Endometrial microvascular endothelial cells (primary cell): ENCODE data around the gene ZNF512B. TPM values are rescaled to one million over a fixed set of nuclear protein-coding genes. Genes with fewer than 3 reads are reported as not detected.
"Not testable (repeated sequence)": the region's sequence is repeated elsewhere in the genome, so short reads cannot be mapped to it uniquely, and the experiment has no call there.

Experiments used
- in situ Hi-C: cut with HindIII; loops from 2 replicates; pipeline ENCODE4 v1.10.0; 2017; ENCODE audit warnings: low sequenced_read_pairs, low pct_unique_long_range_greater_than_20kb; ENCODE audit errors: inconsistent ontology term
- total RNA-seq: library from RNA; depleted of rRNA; stranded (reverse); fragments of >200 nt; gene quantifications from one replicate; pipeline ENCODE4 v1.2.3, GENCODE V29; 2015; ENCODE audit errors: inconsistent ontology term

Gene ZNF512B, protein sequence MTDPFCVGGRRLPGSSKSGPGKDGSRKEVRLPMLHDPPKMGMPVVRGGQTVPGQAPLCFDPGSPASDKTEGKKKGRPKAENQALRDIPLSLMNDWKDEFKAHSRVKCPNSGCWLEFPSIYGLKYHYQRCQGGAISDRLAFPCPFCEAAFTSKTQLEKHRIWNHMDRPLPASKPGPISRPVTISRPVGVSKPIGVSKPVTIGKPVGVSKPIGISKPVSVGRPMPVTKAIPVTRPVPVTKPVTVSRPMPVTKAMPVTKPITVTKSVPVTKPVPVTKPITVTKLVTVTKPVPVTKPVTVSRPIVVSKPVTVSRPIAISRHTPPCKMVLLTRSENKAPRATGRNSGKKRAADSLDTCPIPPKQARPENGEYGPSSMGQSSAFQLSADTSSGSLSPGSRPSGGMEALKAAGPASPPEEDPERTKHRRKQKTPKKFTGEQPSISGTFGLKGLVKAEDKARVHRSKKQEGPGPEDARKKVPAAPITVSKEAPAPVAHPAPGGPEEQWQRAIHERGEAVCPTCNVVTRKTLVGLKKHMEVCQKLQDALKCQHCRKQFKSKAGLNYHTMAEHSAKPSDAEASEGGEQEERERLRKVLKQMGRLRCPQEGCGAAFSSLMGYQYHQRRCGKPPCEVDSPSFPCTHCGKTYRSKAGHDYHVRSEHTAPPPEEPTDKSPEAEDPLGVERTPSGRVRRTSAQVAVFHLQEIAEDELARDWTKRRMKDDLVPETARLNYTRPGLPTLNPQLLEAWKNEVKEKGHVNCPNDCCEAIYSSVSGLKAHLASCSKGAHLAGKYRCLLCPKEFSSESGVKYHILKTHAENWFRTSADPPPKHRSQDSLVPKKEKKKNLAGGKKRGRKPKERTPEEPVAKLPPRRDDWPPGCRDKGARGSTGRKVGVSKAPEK
- 18.3 TPM for total RNA-seq

DNA sequence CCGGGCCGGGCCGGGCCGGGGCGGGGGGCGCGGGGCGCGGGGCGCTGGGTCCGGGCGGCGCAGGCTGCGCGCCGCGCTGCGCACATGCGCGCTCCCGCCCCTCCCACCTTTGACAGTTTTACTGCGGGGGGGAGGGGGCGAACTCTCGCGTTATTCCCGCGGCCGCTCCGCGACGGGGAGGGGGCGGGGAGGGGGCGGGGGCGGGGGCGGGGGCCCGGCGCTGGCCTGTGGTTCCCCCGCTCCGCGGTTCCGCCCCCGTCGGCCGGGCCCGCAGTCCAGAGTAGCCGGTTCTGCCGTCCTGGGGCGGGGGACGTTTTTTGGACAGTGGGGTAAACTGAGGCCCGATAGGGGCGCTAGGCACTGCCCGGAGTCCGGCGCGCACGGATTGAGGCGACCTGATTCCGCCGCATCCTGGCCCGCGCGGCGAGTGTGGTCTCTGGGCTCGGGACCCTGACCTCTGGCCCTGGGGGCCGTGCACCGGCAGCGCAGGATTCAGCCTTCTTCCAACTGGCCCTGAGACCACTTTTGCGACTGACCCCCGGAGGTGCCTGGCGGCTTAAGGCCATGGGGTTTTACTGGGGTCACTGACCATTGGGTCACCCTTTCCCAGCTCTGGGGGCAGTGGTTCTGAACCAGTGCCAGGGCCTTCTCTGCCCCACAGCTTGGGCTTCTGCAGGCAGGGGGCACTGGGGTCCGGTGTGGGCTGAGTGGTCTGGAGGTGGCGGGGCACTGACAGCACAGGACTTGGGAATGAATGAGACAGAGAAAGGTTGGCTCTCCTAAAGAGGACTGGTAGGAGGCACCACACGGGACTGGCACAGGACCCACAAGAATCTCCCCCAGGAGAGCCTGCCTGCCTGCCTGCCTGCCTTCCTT is at the start of gene ZNF512B:
Gene ZNF512B (minus strand): TSS at position 93 of the 876 bp plus-strand sequence. CDS start 1,980 bp downstream, outside the sequence.
- in situ Hi-C loops: no loop called here

DNA sequence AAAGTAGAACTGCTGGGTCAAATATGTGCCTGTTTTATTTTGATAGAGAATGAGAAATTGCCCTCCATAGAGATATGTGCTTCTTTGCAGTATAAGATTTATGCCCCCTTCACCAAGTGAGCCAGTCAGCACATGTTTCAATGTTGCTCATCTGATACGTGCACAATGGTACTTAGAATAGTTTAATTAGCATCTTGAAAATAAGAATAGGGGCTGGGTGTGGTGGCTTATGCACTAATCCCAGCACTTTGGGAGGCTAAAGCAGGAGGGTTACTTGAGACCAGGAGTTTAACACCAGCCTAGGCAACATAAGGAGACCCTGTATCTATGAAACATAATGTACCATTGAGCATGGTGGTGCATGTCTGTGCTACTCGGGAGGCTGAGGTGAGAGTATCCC is 45.9 kb upstream of the ZNF512B start:
- in situ Hi-C loops: no loop called here

DNA sequence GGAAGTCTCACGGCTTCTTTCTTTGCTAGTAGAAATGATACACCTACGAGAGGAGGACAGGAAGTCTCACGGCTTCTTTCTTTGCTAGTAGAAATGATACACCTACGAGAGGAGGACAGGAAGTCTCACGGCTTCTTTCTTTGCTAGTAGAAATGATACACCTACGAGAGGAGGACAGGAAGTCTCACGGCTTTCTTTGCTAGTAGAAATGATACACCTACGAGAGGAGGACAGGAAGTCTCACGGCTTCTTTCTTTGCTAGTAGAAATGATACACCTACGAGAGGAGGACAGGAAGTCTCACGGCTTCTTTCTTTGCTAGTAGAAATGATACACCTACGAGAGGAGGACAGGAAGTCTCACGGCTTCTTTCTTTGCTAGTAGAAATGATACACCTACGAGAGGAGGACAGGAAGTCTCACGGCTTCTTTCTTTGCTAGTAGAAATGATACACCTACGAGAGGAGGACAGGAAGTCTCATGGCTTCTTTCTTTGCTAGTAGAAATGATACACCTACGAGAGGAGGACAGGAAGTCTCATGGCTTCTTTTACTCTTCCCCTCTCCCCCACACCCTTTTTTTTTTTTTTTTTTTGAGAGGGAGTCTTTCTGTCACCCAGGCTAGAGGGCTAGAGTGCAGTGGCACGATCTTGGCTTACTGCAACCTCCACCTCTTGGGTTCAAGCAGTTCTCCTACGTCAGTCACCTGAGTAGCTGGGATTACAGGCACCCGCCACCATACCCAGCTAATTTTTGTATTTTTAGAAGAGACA is 42.8 kb upstream of the ZNF512B start:
- in situ Hi-C loops: not testable (repeated sequence)

DNA sequence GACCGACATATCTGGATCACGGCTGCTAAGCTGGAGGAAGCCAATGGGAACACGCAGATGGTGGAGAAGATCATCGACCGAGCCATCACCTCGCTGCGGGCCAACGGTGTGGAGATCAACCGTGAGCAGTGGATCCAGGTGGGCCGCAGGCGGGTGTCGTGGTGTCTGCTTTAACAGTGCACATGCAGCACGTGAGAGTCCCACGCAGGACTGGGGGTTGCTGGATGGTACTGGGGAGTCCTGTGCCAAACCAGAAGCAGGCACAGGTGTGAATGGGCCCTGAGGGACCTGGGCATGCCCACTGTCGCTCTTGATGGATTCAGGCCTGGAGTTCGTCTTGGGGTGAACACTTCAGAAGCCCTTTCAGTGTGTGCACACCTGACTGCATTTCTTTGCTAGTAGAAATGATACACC is 41.6 kb upstream of the ZNF512B start:
- in situ Hi-C loops: no loop called here

DNA sequence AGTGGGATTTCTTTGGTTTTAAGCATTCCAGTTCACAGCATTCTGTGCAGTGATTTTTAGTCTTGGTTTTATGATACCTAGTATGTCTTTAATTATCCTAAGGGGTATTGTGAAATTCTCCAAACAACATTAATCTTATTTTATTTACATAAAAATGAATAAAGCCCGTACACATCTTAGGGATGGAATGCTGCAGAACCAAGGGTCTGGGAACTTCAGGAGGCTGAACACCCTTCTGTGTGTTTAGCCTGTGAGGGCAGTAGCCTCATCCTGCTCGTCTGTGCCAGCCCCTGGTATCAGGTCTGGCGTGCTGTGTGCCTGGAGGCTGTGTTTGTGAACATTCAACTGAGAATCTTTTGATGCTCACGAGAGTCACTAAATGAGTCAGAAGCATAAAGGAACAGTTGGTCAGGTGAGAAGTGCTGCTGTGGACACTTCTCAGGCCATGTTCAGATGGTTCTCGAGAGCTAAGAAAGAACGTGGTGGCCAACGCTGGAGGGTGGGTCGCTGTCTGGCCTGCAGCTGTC is 41.0 kb upstream of the ZNF512B start:
- in situ Hi-C loops: no loop called here

DNA sequence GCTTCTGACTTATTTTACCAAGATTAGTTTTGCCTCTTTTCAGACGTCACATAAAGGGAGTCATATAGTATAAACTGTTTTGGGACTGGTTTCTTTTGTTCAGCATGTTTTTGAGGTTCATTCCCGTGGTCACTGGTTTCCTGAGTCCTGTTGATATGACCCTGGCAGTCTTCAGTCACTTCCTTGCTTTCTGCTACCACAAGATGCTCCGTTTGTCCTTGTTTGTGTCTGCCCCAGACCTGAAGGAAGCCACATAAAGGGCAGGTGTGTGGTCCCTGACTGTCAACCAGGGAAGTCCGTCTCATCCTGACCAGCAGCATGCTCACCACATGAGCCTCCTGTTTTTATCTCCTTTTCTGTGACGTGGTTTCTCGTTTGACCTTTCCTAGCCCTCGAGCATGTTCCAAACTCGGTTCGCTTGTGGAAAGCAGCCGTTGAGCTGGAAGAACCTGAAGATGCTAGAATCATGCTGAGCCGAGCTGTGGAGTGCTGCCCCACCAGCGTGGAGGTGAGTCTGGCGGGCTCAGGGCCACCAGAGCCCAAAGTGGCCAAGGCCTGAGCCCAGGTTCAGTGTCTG is 40.2 kb upstream of the ZNF512B start:
- in situ Hi-C loops: no loop called here

DNA sequence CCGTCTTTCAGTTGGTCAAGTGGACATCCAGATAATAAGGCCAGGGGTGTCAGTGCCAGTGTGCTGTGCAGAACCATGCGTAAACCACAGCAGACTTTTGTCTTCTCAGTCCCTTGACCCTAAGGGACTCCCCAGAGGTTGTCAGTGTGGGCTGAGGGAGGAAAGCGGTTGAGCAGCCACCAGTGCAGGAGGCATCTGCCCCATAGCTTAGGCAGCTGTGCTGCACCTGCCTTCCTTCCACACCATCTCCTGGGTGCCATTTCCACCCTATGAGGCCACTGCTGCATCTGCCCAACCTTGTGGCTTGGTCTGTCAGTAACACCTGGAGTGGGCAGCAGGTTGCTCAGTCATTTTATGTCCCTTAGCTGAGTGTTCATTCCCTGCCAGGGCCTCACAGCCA is 37.2 kb upstream of the ZNF512B start:
- in situ Hi-C loops: no loop called here

DNA sequence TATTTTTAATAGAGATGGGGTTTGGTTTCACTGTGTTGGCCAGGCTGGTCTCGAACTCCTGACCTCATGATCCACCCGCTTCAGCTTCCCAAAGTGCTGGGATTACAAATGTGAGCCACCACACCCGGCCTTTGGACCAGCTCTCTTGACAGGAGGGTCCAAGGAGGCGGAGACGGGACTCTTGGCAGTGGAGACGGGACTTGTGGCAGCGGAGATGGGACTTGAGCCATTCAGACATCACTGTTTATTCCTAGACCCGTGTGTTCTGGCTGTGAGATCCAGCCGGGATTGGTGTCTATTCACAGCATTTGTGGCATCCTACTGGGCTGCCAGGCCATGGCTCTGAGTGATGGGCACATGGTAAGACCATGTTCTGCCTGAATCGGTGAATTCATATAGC is 36.8 kb upstream of the ZNF512B start:
- in situ Hi-C loops: no loop called here

DNA sequence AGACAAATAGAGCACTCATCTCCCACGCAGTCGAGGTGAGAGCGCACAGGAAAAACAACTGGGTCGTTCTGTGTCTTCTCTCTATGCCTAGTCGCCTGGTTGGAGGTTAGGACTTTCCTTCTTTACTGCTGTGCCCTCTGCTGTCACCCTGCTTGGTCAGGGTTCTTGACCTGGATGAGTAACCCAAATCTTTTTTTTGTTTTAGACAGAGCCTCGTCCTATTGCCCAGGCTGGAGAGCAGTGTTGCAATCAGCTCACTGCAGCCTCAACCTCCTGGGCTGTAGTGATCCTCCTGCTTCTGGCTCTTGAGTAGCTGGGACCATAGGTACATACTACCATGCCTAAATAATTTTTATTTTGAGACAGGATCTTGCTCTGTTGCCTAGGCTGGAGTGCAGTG is 35.7 kb upstream of the ZNF512B start:
- in situ Hi-C loops: no loop called here

DNA sequence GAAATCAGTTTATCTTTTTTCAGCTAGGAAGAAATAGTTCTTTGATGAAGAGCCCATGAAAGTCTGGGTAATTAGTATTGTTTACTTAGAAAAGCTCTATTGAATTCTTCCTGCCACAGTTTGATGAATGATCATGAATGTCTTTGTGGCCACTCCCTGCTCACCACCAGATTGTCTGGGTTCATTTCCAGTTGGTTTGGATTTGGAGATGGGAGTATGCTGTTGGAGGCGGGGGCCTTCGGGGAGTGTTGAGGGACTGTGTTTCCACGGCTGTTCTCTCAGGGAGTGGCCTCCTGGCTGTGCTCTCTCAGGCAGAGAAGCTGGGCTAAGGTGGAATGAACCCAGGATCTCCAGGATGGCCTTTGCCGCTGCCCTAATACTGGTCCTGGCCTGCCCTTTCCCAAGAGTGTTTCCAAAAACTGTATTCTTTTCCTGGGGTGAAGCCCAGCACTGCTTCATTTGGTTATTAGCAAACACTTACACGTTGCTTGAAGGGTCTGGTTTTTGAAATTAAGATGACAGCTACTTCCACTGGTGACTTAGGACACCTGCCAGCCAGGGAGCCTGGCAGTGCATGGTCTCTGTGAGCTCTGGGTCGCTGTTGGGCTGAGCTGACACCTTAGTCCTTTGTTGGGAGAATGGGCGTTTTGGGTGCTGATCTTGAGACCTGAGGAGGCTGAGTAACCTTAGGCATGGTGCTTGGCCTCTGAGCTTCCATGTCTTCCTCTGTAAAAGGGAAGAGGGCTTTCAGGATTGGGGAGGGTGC is 34.4 kb upstream of the ZNF512B start:
- in situ Hi-C loops: no loop called here

DNA sequence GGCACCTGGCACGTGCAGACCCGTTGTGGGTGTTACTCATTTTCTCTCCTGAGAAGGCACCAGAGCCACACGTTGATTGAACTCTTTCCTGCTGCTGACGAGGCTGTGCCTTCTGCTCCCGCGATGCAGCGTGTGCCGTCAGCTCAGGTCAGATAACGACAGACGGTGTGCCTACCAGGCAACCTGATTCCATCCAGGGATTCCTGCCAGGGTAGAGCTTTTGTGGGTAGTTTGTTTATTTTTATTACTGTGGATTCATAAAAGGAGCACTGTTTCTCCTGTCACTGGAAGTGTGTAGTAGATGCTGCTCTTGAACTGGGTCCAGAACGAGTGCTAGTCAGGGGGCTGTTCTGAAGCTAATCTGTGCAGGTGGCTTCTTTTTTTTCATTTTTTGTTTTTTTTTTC is 31.9 kb upstream of the ZNF512B start:
- in situ Hi-C loops: no loop called here

DNA sequence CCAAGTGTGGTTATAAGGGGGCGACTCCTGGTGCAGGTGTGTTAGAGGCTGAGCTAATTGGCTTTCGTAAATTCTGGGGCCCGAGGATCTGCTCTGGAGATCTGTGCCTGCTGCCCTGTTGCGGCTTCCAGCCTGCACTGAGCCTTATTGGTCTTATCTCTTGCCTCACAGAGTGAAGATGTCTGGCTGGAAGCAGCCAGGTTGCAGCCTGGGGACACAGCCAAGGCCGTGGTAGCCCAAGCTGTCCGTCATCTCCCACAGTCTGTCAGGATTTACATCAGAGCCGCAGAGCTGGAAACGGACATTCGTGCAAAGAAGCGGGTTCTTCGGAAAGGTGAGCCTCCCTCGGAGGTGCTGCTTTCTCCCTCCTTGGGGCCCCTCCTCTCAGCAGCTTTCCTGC is 31.2 kb upstream of the ZNF512B start:
- in situ Hi-C loops: no loop called here

DNA sequence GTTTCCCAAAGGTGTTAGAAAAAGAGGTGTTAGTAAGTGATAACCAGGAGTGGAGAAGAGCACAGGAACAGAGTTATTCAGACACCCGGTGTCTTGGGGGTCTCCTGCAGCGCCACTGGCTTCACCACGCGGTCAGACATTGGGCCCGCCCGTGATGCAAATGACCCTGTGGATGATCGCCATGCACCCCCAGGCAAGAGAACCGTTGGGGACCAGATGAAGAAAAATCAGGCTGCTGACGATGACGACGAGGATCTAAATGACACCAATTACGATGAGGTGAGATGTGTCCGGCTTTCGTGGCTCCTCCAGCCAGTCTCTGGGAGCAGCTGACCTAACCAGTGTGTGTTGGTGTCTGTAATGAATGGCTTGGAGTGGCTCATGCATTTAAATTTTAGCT is 13.2 kb upstream of the ZNF512B start:
- in situ Hi-C loops: no loop called here

DNA sequence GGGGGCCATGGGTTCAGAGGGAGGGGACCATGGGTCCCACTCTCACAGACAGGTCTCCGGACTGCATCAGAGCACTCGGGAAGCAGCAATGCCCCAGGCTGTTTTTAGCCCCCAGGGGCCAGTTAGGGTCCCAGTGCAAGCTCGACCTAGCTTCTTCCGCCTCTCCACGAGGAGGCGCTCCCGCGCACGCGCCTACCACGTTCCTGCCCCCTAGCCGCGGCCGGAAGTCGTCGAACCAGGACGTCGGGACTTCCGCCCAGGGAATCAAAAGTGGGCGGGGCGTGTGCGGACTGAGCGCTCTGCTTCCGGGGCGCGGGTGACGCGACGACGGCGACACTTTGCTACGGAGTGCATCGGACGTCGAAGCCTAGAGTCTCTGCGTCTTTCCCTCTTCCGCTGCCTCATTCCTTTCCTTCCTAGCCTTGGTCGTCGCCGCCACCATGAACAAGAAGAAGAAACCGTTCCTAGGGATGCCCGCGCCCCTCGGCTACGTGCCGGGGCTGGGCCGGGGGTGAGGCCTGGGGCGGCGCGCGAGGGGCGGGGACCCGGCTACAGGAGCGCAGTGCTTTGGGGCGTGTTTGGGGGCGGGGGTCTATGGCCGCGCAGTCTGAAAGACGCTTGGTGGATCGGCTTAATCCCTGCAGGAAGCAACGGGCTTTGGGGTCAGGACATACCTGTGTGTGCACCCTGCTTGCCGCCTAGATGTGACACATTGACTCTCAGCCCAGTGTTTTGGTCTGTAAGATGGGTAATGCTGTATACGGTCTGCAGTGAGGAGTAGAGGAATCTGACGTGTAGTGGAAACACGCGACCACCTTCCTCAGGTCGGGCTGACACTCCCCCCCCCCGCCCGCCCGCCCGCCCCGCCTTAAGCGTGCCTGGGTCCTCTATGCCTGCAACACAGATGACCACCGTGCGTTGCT is 11.3 kb upstream of the ZNF512B start, which contains the start of gene PRPF6:
Gene PRPF6 (plus strand): TSS at position 327 of the 923 bp plus-strand sequence. CDS start 114 bp downstream, at position 441.
- in situ Hi-C loops: no loop called here

DNA sequence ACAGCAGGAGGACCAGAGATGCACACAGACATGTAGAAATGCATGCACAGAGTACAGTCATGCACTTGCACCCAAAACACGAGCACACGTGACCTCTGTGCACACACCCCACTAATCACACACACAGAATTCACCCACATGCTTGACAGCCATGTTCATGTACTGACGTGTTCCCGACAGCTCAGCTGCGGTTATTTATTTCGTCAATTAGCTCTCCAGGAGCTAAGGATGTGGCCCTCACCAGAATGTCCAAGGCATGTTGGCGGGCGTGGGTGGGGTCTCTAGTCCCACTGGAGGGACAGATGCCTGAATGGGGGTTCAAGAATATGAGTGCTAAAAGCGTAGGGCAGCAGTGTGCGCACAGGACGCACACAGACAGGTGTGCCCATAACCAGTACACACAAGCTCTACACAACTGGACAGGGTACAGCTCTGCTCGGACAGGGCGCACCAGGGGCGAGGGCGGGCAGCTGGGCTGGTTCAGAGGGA is 10.6 kb upstream of the ZNF512B start:
- in situ Hi-C loops: no loop called here
